Stimulated activated CD4-positive, alpha-beta T cell treated with anti-CD3 and anti-CD28 coated beads, Interleukin-1b, Interleukin-23, amount 100 ng/mL, for 24 hours (primary cell): ENCODE results near the gene CCNJL.
"Not testable (repeated sequence)": the region's sequence is repeated elsewhere in the genome, so short reads cannot be mapped to it uniquely, and the experiment has no call there.

Experiments used
- DNase-seq, 4 experiments: peaks; one replicate each; pipeline ENCODE4 v3.0.0-alpha.2; 2020; ENCODE audit warnings: low read depth in 4 of 4, low spot score in 1 of 4

The CCNJL gene

DNA sequence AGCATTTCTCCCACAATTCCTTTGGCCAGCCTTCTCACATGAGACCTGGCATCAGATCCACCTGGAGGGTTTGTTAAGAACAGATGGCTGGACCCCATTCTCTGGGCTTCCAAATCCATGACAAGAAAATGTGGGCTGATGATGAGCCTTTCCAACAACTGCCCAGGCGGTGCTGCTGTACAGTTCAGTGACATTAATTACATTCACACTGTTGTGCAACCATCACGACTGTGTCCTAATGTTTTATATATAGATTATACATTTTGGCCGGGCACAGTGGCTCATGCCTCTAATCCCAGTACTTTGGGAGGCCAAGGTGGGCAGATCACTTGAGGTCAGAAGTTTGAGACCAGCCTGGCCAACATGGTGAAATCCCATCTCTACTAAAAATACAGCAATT is 22.4 kb upstream of the CCNJL start:
- DNase-seq: not testable (repeated sequence)

DNA sequence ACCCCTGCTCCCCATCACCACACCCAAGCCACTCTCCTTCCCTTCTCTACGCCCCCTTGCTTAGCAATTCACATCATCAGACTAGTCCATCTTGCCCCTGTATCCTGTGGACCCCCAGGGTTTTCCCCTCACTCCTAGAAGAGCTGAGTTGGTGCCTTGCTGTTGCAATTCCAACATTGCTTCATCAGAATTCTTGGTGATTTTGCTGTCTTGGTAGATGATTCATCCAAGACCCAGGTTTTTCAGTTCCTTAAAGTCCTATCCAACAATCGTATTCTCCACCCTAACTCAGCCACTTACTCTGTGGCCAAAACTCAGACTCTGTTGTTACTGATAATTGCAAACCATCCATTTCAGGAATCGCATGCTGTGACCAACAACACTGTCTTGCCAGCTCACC is 21.4 kb upstream of the CCNJL start:
- no peak for DNase-seq

DNA sequence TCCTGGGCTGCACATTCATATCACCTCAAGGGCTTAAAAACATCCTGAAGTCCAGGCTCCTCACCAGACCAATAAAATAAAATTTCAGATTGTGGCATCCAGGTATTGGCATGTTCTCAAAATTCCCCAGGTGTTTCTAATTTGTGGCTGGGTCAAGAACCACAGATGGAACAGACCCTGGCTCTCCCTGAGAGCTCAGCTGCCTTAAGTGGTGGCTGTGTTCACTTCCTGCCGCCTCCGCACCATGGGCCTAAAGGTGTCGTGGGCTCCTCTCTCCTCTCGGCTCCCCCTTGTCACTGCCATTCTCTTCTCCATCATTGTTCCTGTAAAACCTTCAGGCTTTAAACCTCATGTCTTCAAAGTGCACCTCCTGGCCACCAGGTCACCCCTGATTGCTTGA is 17.8 kb upstream of the CCNJL start:
- no peak for DNase-seq

DNA sequence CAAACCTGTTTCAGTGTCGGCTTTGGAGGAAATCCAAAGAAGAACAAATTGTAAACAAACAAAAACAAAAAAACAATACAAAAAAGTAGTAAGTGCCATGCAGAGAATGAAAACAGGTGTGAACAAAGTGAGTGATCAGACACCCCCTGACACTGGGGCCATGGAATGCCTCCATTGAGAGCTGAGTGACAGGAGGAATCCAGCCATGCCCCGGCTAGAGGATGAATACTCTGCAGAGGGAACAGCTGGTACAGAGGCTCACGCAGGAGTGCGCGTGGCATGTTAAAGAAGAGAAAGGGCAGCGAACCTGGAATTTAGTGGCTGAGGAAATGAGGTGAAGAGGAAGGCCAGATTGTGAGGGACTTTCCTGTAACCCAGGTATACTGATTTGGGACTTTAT is 15.5 kb upstream of the CCNJL start:
- DNase-seq: no peak

DNA sequence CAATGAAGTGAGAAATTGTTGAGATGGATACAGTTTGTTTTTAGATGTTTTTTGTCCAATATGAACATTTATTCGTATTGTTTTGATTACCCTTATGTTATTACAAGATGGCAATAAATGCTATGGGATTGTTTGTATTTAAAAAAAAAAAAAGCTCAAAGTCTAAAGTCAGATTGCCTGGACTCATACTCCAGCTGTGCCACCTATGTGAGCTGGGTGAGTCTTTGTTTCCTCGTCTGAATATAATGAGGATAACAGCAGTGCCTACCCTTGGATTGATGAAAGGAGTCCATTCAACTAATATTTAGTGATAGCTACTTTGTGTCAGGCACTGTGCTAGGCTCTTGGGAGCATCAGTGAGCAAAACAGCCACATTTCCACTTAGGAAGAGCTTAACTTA is 14.6 kb upstream of the CCNJL start:
- DNase-seq: no peak

DNA sequence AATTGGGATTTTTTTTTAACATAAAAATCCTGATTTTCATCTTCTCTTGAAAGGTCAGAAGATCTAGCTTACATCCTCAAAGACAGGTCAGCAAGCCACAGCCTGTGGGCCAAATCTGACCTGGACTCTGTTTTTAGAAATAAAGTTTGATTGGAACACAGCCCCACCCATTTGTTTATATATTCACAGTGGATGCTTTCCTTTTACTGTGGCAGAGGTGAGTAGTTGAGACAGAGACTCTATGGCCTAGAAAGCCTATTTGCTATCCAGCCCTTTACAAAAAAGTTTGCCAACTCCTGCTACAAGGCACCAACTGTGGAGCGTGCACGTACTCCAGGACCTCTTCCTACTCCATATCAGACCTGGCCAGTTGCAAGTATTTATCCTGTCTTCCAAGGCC is 13.4 kb upstream of the CCNJL start:
- no peak for DNase-seq

DNA sequence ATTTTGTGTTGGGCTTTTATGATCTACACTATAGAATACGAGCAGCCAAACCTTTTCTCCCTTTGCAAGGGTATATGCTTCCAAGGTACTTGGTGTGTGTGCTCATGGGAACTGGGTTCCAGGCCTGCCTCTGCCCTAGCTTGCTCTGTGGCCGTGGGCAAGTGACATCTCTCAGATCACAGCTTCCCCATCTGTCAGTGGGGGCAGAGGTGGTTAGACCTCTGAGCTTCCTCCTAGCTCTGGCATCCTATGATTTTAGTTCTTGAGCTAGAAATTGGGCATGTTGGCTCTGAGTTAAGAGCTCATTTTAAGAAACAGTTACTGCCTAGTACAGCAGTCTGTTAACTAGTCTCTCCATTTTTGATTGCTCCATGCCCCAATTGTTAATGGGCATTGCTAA is 12.5 kb upstream of the CCNJL start:
- DNase-seq: no peak

DNA sequence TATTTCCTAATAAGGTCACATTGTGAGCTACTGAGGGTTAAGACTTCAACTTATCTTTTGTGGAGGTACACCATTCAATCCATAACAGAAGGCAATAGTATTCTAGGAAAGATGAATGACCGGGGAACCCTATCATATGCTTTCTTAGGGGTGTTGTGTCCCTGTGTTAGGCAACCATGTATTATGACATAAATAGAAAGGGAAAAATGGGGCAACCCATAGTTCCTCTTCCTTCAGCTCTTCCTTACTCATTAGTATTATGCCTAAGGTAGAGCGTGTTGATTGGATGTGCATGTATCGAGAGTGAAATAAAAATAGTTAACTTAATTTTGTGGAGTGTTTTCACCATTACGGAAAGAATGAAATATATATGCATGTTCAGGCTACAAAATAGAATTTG is 6.0 kb upstream of the CCNJL start:
- DNase-seq: no peak

DNA sequence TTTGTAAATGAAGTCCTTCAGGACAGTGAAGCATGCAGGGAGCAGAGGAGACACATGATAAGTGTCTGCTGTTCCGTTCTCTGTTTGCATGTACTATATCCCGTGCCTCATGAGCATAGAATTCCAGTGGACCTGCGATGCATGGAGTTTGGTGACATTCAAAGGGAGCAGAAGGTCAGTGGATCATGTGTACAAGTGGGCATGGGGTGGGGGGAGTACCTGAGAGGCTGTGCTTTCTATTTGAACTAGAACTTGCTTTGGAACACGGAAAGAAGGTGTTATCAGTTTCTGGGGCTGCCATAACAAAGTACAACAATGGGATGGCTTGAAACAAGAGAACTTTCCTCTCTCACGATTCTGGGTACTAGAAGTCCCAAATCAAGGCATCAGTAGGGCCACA is 5.1 kb upstream of the CCNJL start:
- no peak for DNase-seq

DNA sequence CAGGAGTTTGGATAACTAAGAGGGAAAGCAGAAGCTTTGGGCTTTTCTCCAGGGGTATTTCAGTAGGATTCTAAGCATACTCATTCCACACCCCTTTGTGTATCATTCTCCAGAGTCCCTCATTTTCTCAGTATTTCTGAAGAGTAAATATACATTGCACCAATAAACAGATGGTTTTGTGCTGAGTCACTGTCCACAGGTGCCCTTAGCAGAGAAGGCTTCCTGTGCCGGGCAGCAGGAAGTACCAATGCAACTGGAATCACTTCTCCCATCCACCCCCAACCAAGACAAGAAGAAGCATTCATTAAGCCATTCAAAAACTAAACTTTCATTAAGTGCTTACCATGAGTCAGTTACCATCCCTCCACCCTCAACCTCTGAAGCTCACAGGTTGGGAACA is 3.6 kb upstream of the CCNJL start:
- DNase-seq: no peak

DNA sequence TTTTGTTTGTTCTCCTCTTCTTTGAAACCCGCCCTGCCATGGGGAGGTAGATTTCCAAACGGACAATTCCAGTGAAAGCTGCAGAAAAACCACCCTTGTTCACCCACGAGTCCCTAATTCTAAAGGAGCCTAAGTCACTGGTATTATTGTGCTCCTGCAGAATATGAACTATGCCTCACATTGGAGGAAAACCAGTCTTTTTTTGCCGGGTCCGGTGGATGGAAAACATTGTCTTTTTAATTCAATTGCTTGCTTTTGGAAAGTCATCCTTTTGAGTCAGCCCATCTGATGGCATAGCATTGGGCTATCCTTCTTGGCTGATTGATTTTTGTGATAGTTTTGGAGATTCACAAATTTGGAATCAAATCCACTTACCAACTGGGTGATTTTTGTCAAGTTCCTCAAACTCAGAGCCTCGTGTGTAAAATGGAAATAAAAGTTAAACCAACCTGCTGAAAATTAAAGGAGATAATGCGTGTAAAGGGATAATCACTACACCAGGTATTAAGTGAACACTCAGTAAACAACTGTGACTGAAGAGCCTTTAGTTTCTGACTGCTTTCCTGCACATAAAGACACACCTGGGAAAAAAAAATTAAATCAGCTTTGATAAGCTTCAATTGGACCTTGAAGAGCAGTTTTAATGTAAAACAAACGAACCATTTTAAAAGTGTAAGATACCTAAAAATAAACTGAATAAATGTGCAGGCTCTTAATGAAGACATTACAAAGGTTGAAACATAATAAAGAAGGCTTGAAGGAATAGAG is 780 bp upstream of the CCNJL start:
- no peak for DNase-seq

DNA sequence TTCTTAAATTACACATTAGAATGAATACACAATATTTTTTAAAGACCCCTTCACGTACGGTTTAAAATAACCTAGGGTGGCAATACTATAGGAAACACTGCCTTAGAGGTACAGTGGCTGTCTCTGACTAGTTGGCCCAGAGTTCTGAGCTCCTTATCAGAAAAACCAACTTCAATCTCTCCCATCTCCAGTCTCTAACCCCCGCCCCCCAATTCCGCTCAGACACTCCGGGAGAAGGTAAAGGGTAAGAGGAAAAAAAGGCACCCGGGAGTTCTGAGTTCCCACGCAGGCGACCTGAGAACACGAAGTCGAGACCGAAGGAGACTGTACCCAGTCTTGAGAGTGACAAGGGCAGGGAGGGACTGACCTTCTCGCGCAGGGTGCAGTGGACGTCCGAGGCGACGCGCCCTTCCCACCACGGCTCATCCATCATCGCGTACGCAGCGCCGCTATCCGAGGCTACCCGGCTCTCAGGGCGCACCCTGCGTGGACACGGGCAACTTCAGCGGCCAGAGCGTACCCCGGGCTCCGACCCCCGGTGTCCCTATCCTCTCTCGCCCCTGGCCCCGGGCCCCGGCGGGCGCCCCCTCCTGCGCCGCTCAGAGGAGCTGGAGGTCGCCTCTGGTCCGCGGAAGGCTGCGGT is 752 bp downstream of the CCNJL start:
- DNase-seq: no peak

DNA sequence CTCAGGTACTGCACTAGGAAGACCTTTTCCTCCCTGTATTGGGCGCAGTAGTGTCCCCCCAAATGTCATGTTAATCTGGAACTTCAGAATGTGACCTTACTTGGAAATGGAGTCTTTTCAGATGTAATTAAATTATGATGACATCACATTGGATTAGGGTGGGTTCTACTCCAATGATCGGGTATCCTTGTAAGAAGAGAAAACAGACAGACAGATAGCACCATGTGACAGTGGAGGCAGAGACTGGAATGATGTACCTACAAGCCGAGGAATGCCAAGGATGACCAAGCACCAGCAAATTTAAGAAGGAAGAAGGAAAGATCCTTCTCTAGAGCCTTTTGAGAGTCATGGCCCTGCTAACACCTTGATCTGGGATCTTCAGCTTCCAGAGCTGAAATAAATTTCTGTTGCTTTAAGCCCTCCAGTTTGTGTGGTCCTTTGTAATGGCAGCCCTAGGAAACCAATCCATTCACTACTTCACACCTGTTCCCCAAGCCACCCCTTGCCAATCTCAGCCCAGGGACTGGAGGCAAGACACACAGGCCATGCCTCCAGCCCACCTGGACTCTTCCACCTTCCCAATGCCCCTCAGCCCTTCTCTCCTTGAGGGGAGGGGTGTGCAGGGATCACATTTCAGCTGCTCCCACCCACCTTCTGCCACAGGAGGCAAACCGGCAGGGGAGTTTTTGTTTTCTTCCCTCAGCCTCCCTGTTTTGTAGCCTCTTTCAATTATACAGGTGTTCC is 1.6 kb downstream of the CCNJL start:
- no peak for DNase-seq

DNA sequence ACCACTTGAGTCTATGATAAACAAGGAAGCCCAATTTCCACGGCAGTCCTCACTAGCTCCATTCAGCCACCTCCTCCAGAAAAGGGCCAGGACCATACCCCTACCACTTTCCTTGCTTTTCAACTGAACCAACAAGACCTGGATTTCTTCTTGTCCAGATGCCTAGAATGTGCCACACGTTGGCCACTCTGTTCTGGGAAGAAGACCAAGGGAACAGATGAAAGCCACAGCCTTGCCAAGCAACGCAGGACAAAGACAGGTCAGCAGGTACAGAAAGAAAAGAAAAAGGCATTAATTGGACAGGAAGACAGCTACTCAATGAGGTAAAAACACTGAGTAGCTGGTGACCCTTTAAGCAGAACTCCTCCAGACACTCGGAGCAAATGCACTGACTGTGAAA is 2.2 kb downstream of the CCNJL start:
- DNase-seq: no peak

DNA sequence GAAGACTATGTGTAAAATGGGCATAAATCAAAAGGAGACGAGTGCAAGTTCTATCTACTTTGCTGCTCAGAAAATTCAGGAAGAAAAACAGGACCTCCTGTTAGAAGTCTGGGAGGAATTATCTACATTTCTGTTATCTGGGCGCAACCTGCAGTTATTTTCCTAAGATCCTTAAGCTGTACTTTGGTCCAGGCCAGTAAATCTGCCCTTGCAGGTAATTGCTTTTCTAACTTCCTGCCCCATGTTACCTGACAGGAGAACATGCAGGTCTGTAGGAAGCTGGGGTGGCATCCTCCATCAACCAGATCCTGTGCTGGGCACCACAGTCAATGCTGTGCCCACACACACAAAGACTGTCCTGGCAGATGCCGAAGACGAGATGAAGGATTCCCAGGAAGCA is 5.7 kb downstream of the CCNJL start:
- no peak for DNase-seq

DNA sequence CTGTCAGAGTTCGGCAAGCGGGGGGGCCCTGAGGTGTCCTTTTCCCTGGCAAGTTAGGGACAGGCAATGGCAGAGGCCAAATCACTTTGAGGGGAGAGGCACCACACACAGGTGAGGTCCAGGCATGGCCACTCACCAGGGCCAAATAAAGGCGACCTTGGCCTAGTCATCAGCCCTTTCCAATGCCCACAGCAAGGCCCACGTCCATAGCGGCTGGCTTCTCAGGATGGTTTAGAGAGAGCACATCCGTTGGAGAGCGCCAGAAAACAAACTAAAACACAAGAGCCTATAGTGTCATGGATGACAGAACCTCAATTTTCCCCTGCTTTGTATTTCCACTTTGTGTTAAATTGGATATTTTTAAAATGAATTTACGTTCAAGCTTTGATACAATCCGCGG is 7.0 kb downstream of the CCNJL start:
- no peak for DNase-seq

DNA sequence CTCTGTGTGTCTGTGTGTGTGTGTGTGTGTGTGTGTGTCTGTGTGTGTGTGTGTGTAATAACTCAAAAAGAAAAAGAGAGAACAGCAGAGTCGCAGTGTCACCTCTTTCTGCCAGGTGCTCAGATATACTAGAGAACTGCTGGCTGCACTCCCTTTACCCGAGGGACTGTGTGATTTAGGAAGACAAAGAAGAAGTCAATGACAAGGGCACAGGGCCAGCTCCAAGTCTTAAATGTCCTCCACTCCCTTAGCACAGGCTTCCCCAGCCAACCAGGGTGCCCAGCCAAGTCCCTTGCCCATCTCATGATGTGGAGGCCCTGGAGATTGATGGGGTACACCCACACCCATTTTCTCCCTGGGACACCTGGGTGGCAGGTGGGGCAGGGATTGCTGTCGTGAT is 8.7 kb downstream of the CCNJL start:
- DNase-seq: no peak

DNA sequence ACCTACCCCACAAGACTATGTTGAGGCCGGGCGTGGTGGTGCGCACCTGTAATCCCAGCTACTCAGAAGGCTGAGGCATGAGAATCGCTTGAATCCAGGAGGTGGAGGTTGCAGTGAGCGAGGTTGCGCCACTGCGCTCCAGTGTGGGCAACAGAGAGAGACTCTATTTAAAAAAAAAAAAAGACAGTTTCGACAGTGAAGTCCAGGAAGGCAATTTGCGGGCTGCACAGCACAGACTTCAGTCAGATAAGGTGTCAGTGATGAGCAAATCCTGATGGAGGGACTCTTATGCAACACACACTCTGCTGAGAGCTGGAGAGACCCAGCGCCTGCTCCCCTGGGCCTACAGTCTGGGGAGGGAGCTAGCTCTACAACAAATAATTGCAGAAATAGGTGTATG is 14.2 kb downstream of the CCNJL start:
- DNase-seq: no peak

DNA sequence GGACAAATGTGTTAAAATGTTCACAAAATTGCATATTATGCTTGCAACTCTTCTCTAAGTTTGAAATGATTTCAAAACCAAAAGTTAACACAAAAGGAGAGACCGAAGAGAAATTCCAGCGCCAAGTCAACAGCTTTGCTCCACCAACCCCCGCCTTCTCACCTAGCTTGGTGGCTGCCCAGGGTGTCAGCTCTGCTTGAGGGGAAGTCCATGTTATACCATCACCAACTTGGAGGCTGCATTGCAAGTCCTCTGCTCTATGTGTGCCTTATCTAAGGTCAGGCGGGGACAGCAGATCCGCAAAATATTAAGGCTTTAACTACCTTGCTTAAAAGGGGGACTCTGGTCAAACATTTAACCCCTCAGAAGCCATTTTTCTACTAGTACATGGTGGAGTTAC is 14.6 kb downstream of the CCNJL start:
- DNase-seq: no peak

DNA sequence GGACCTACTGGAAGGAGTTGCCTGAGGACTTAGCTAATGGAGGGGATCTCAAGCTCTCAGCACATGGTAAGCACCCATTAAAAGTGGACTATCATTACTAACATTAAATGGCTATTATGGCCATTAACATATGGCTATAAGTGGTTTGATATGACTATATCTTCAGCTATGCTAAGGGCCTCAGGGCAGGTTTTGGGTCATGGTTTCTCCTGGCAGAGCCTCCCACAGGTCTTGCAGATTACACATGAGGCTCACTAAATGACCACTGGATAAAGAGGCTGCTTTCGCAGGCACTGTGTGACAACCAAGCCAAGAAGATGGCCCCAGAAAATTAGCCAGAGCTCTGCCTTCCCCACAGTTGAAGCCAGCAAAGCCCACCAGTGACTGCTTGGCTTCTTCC is 15.4 kb downstream of the CCNJL start:
- DNase-seq: no peak

DNA sequence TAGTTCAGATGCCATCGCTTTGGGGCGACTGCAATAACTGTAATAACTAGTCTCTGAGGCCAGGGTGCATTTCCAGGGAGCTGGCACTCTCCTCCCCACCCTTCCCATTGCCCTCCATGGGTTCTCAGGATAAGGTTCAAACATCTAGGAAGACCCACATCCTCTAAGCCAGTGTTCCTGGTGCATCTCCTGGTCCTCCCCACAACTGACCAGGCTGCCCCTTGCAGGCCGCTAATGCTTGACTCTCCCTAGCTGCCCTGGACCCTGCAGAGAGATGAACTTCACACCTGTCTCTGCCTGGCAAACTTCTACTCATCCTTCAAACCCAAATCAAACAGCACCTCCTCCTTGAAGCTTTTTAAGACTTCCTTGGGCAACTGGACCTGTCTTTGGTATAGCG is 15.9 kb downstream of the CCNJL start:
- no peak for DNase-seq

DNA sequence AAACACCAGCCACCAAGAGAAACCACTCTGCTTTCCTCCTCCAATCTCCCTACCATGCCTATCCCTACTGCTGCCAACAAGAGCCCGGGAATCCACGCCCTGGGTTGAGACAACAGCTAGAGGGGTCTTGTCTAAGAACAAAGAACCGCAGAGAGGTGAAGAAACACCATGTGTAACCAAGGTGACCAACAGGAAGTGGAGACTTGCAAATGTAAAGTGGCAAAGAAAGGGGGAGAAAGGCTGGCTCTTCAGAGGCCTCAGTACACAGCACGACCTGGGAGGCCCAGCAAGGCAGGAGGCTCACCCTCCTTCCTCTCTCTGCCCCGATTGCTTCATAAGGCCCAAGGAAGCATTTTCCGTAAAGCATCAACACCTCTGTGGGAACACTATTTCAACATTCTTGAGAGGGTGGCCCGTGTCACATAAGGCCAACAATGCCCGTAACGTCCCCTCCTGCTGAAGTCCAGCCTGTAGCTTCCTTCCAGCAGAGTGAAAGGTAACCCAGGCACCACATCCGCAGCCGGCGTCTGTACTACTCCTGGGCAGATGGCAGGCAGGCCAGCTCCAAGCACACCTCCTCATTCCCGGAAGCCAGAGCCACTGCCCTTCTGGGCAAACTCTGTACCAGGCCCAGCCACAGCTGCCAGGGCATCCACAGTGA is 18.3 kb downstream of the CCNJL start:
- DNase-seq: no peak
